Left forelimb (tissue), 1 donor: ENCODE measurements around the gene SLC2A11.
A peak's percentile ranks its signal among the peaks of the same experiment; 100 is the strongest.

Experiments used
- DNase-seq: peaks from one replicate; pipeline ENCODE4 v3.0.0-alpha.2; 2018; ENCODE audit warnings: low spot score

Gene SLC2A11

GRCh38 chr22:23857606-23858483 lies at the start of gene SLC2A11:
SLC2A11 (plus strand) TSS chr22:23857875; CDS start chr22:23858000, 125 bp downstream.
- peak; percentile 95 for DNase-seq

- DNase-seq, result no peak
These were observed 45.3 kb upstream of the SLC2A11 start for GRCh38 chr22:23812378-23812777.

- DNase-seq, result no peak
These were observed 42.0 kb upstream of the SLC2A11 start for GRCh38 chr22:23815541-23816155.

GRCh38 chr22:23816156-23816976 lies 41.3 kb upstream of the SLC2A11 start:
- DNase-seq, result peak; percentile 64

- no peak for DNase-seq
These were observed 40.5 kb upstream of the SLC2A11 start for GRCh38 chr22:23817146-23817545.

- no peak for DNase-seq
These were observed 39.1 kb upstream of the SLC2A11 start for GRCh38 chr22:23818541-23818940.

- DNase-seq, result peak; percentile 53
These were observed 36.9 kb upstream of the SLC2A11 start for GRCh38 chr22:23820748-23821211.

GRCh38 chr22:23822101-23822671 lies 35.5 kb upstream of the SLC2A11 start:
- DNase-seq, result no peak

- DNase-seq, result peak; percentile 34
These were observed 34.3 kb upstream of the SLC2A11 start for GRCh38 chr22:23823331-23823791.

GRCh38 chr22:23824476-23825245 lies 33.0 kb upstream of the SLC2A11 start:
- DNase-seq, result peak; percentile 53

- DNase-seq, result peak; percentile 45
These were observed 32.3 kb upstream of the SLC2A11 start for GRCh38 chr22:23825246-23825905.

GRCh38 chr22:23826510-23827350 lies 30.9 kb upstream of the SLC2A11 start:
- peak; percentile 53 for DNase-seq

- peak; percentile 41 for DNase-seq
These were observed 30.2 kb upstream of the SLC2A11 start for GRCh38 chr22:23827351-23827995.

- peak; percentile 64 for DNase-seq
These were observed 28.6 kb upstream of the SLC2A11 start for GRCh38 chr22:23828800-23829680.

- DNase-seq, result peak; percentile 41
These were observed 27.8 kb upstream of the SLC2A11 start for GRCh38 chr22:23829845-23830372.

GRCh38 chr22:23831261-23831660 lies 26.4 kb upstream of the SLC2A11 start:
- peak; percentile 33 for DNase-seq

GRCh38 chr22:23831781-23832180 lies 25.9 kb upstream of the SLC2A11 start:
- DNase-seq, result peak; percentile 41
